ENCODE results near the gene BMP15. TPM values are rescaled to one million over a fixed set of nuclear protein-coding genes. Genes with fewer than 3 reads are reported as not detected.

The BMP15 gene
- total RNA-seq (2022; extraction: Qiagen RNA extraction), result not detected in 5 replicates

DNA sequence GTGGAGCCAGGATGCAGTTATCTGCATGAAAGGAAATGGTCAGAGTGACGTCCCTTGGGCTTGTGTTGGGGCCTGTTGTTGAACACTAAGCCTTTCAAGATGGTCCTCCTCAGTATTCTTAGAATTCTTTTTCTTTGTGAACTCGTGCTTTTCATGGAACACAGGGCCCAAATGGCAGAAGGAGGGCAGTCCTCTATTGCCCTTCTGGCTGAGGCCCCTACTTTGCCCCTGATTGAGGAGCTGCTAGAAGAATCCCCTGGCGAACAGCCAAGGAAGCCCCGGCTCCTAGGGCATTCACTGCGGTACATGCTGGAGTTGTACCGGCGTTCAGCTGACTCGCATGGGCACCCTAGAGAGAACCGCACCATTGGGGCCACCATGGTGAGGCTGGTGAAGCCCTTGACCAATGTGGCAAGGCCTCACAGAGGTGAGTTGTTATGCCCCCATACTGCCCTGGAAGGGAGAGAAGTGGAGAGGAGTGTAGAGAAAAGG lies at the start of gene BMP15:
Gene BMP15, plus strand, starts transcription at position 51 of the 492 bp plus-strand sequence. Its CDS starts 49 bp downstream, at position 100.

Other genes with a start within 250 kb of the BMP15 start
- gene SHROOM4, start 96.5 kb upstream of the BMP15 start, total RNA-seq (2022; extraction: Qiagen RNA extraction), result not detected in 5 replicates